H9 (cell line): ENCODE data around the gene DYTN. TPM values are rescaled to one million over a fixed set of nuclear protein-coding genes. Genes with fewer than 3 reads are reported as not detected.

Source experiments
- DNase-seq: peaks from one replicate; pipeline ENCODE4 v3.0.0-alpha.2; 2017
- H2AFZ ChIP-seq: one replicate; pipeline ENCODE4 v1.6.1; 2013; ENCODE audit warnings: mild to moderate bottlenecking, low read length, control low read depth, moderate library complexity
- H2AK5ac ChIP-seq: 2 replicates; pipeline ENCODE4 v1.6.1; 2013; ENCODE audit warnings: low read length, control low read depth, mixed read lengths; ENCODE audit not compliant: insufficient read length
- H2BK120ac ChIP-seq: one replicate; pipeline ENCODE4 v1.6.1; 2013; ENCODE audit warnings: low read depth, mild to moderate bottlenecking, low read length, control low read depth, inconsistent platforms; ENCODE audit not compliant: poor library complexity, severe bottlenecking
- H2BK12ac ChIP-seq: 2 replicates; pipeline ENCODE4 v1.6.1; 2013; ENCODE audit warnings: low read length, control low read depth, mixed read lengths, low read depth; ENCODE audit not compliant: insufficient read length
- H2BK15ac ChIP-seq: 2 replicates; pipeline ENCODE4 v1.6.1; 2013; ENCODE audit warnings: low read depth, low read length, control low read depth
- H2BK20ac ChIP-seq: one replicate; pipeline ENCODE4 v1.6.1; 2013; ENCODE audit warnings: low read depth, mild to moderate bottlenecking, low read length, control low read depth, inconsistent platforms; ENCODE audit not compliant: poor library complexity, severe bottlenecking
- H2BK5ac ChIP-seq: 2 replicates; pipeline ENCODE4 v1.6.1; 2013; ENCODE audit warnings: low read length, control low read depth, mixed read lengths; ENCODE audit not compliant: insufficient read length
- H3K14ac ChIP-seq: 2 replicates; pipeline ENCODE4 v1.6.1; 2013; ENCODE audit warnings: low read length, control low read depth; ENCODE audit not compliant: insufficient read depth
- H3K18ac ChIP-seq: 2 replicates; pipeline ENCODE4 v1.6.1; 2013; ENCODE audit warnings: low read depth, mild to moderate bottlenecking, mixed read lengths, low read length, control low read depth; ENCODE audit not compliant: insufficient read length
- H3K23ac ChIP-seq: 2 replicates; pipeline ENCODE4 v1.6.1; 2013; ENCODE audit warnings: low read length, control low read depth, mixed read lengths, low read depth; ENCODE audit not compliant: insufficient read length
- H3K23me2 ChIP-seq: 2 replicates; pipeline ENCODE4 v1.6.1; 2013; ENCODE audit warnings: low read depth, mild to moderate bottlenecking, mixed read lengths, low read length, control low read depth; ENCODE audit not compliant: insufficient read length, poor library complexity, severe bottlenecking
- H3K27ac ChIP-seq: 2 replicates; pipeline ENCODE4 v1.5.1; 2013; ENCODE audit warnings: low read length, control low read depth, mixed read lengths, low read depth; ENCODE audit not compliant: insufficient read length
- H3K27me3 ChIP-seq: 2 replicates; pipeline ENCODE4 v1.6.1; 2013; ENCODE audit warnings: low read length, control low read depth, inconsistent platforms; ENCODE audit not compliant: insufficient read depth
- H3K4ac ChIP-seq: 2 replicates; pipeline ENCODE4 v1.6.1; 2013; ENCODE audit warnings: low read depth, mild to moderate bottlenecking, control low read depth, inconsistent platforms, low read length, moderate library complexity
- H3K4me1 ChIP-seq: 2 replicates; pipeline ENCODE4 v1.6.1; 2013; ENCODE audit warnings: low read length, control low read depth, inconsistent platforms; ENCODE audit not compliant: insufficient read depth
- H3K4me2 ChIP-seq: 2 replicates; pipeline ENCODE4 v1.6.1; 2013; ENCODE audit warnings: low read length, control low read depth, mixed read lengths; ENCODE audit not compliant: insufficient read length, insufficient read depth
- H3K56ac ChIP-seq: 2 replicates; pipeline ENCODE4 v1.6.1; 2013; ENCODE audit warnings: low read depth, mild to moderate bottlenecking, mixed read lengths, low read length, control low read depth; ENCODE audit not compliant: insufficient read length
- H3K79me1 ChIP-seq: 2 replicates; pipeline ENCODE4 v1.6.1; 2013; ENCODE audit warnings: low read depth, mild to moderate bottlenecking, moderate library complexity, low read length, control low read depth, inconsistent platforms; ENCODE audit not compliant: insufficient read depth, poor library complexity, severe bottlenecking
- H3K79me2 ChIP-seq: 2 replicates; pipeline ENCODE4 v1.6.1; 2013; ENCODE audit warnings: low read length, control low read depth, inconsistent platforms; ENCODE audit not compliant: insufficient read depth
- H3K9ac ChIP-seq: 2 replicates; pipeline ENCODE4 v1.6.1; 2013; ENCODE audit warnings: low read length, control low read depth, mixed read lengths; ENCODE audit not compliant: insufficient read length; ENCODE audit errors: extremely low read depth
- H3K9me3 ChIP-seq: one replicate; pipeline ENCODE4 v1.6.1; 2013; ENCODE audit warnings: low read depth, low read length, inconsistent platforms; ENCODE audit not compliant: control insufficient read depth
- H3T11ph ChIP-seq: one replicate; pipeline ENCODE4 v1.6.1; 2013; ENCODE audit warnings: mild to moderate bottlenecking, low read length, control low read depth, inconsistent platforms
- H4K20me1 ChIP-seq: one replicate; pipeline ENCODE4 v1.6.1; 2013; ENCODE audit not compliant: control insufficient read depth, insufficient read length, insufficient read depth
- H4K5ac ChIP-seq: 2 replicates; pipeline ENCODE4 v1.6.1; 2013; ENCODE audit warnings: low read depth, mild to moderate bottlenecking, mixed read lengths, low read length, control low read depth; ENCODE audit not compliant: insufficient read length
- H4K8ac ChIP-seq: replicated peaks from 2 replicates; pipeline ENCODE4 v1.6.1; 2013; ENCODE audit warnings: low read length, control low read depth, mixed read lengths, low read depth; ENCODE audit not compliant: insufficient read length
- H4K91ac ChIP-seq: 2 replicates; pipeline ENCODE4 v1.6.1; 2013; ENCODE audit warnings: low read depth, mild to moderate bottlenecking, moderate library complexity, mixed read lengths, low read length, control low read depth; ENCODE audit not compliant: insufficient read length
- H3K27ac Mint-ChIP-seq, 3 experiments: 2 replicates in 2 of 3; 3 replicates in 1 of 3; pipeline ENCODE4 v1.8.0; 2020 to 2021; ENCODE audit warnings: mixed read lengths in 3 of 3, mild to moderate bottlenecking in 1 of 3, moderate library complexity in 1 of 3
- H3K27me3 Mint-ChIP-seq: 2 replicates; pipeline ENCODE4 v1.8.0; 2021; ENCODE audit warnings: low read depth, mild to moderate bottlenecking, moderate library complexity, mixed read lengths
- H3K36me3 Mint-ChIP-seq, 3 experiments: 2 replicates in 2 of 3; 3 replicates in 1 of 3; pipeline ENCODE4 v1.8.0; 2020 to 2021; ENCODE audit warnings: low read depth in 3 of 3, mixed read lengths in 3 of 3; ENCODE audit not compliant: insufficient read depth in 1 of 3
- H3K4me1 Mint-ChIP-seq, 2 experiments: 2 replicates each; pipeline ENCODE4 v1.8.0; 2020; ENCODE audit warnings: mixed read lengths in 2 of 2
- H3K4me3 Mint-ChIP-seq, 2 experiments: 2 replicates in 1 of 2; 3 replicates in 1 of 2; pipeline ENCODE4 v1.8.0; 2020 to 2021; ENCODE audit warnings: mild to moderate bottlenecking in 2 of 2, mixed read lengths in 2 of 2, moderate library complexity in 1 of 2
- H3K9me3 Mint-ChIP-seq, 2 experiments: 2 replicates in 1 of 2; 3 replicates in 1 of 2; pipeline ENCODE4 v1.8.0; 2020; ENCODE audit warnings: mild to moderate bottlenecking in 2 of 2, mixed read lengths in 2 of 2, moderate library complexity in 1 of 2
- CTCF ChIP-seq: fragments of 200-600 bp; sonication (generic); conservative IDR thresholded peaks from 3 replicates; pipeline ENCODE4 v1.8.0; 2021; ENCODE audit warnings: antibody characterized with exemption, mild to moderate bottlenecking
- WGBS: extraction: QIAGEN DNeasy Blood & Tissue Kit; methylation state at CpG from one replicate; pipeline ENCODE4 v1.1.7; 2013; ENCODE audit warnings: missing lambda C conversion rate, low lambda C conversion rate, mixed read lengths; ENCODE audit not compliant: insufficient read length; ENCODE audit errors: extremely low coverage; 5-methylcytosine and 5-hydroxymethylcytosine counted together
- total RNA-seq: library from RNA; stranded (reverse); gene quantifications from 2 replicates; pipeline ENCODE4 v1.2.1, GENCODE V29; 2021

Gene DYTN
- total RNA-seq, 1 experiment from 2014 or later, result not detected

DNA sequence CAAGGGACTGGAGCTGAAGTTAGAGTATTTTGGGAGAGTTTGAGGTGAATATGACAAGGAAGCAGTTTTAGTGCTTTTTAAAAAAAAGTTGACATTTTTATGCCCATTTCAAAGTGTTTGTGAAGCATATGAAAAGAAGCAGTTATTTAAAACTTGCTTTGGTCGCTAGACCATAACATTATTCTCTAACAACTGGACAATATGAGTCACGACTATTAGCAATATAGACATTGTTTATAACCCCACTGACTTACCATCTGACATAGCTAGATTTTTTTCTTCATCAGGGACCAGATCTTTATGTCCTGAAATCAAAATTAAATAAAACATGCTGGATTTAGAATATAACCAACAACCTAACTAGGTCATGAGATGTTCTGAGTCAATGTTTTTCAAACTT, 22.6 kb upstream of the DYTN start:
- H3K27me3 ChIP-seq, result no peaks in the 10 kb centered on the region
- Mint-ChIP-seq H3K9me3 (no peaks in the 10 kb centered on the region), H3K4me3 (no peak overlapping the region), H3K4me1 (no peaks in the 10 kb centered on the region), H3K27ac (no peak overlapping the region), H3K36me3 (no peaks in the 10 kb centered on the region), H3K27me3 (peaks cover 4% of the 10 kb centered on the region)
- no peak overlapping the region for H3K27ac ChIP-seq
- DNase-seq, result no peak
- no peak overlapping the region for H3K14ac ChIP-seq
- H4K91ac ChIP-seq, result no peak overlapping the region
- no peaks in the 10 kb centered on the region for H4K20me1 ChIP-seq
- H3K4me1 ChIP-seq, result no peaks in the 10 kb centered on the region
- no peak overlapping the region for H3T11ph ChIP-seq
- no peak for TF ChIP-seq CTCF
- no peak overlapping the region for H3K23ac ChIP-seq
- no peak overlapping the region for H3K4me2 ChIP-seq
- H3K56ac ChIP-seq, result no peak overlapping the region
- WGBS, result no CpG with 5 or more reads among the region's 2 CpGs
- H2AK5ac ChIP-seq, result no peak overlapping the region
- no peaks in the 10 kb centered on the region for H3K23me2 ChIP-seq
- no peaks in the 10 kb centered on the region for H3K79me2 ChIP-seq
- no peak overlapping the region for H3K18ac ChIP-seq
- H3K9ac ChIP-seq, result no peak overlapping the region
- H4K5ac ChIP-seq, result no peak overlapping the region
- no peak overlapping the region for H2AFZ ChIP-seq
- H2BK15ac ChIP-seq, result no peak overlapping the region
- no peak overlapping the region for H2BK20ac ChIP-seq
- H3K9me3 ChIP-seq, result no peaks in the 10 kb centered on the region
- H2BK120ac ChIP-seq, result no peak overlapping the region
- no peak overlapping the region for H2BK12ac ChIP-seq
- H4K8ac ChIP-seq, result no peak overlapping the region
- H2BK5ac ChIP-seq, result no peak overlapping the region
- H3K79me1 ChIP-seq, result no peaks in the 10 kb centered on the region
- no peak overlapping the region for H3K4ac ChIP-seq
